ENCODE measurements around the gene MSANTD2.

MSANTD2 gene

GRCh38 chr11:124732230-124732629 is 68.0 kb downstream of the MSANTD2 start:
- DNase-seq (ENCODE audit: low read depth): no peak

- DNase-seq (ENCODE audit: low read depth): no peak
These were observed 70.6 kb downstream of the MSANTD2 start for GRCh38 chr11:124729571-124729970.

GRCh38 chr11:124728134-124728533 is 72.1 kb downstream of the MSANTD2 start:
- DNase-seq (ENCODE audit: low read depth): no peak

GRCh38 chr11:124727474-124727873 is 72.7 kb downstream of the MSANTD2 start:
- DNase-seq (ENCODE audit: low read depth): no peak

GRCh38 chr11:124725719-124726105 is 74.5 kb downstream of the MSANTD2 start:
- DNase-seq (ENCODE audit: low read depth): no peak

- DNase-seq (ENCODE audit: low read depth): no peak
These were observed 75.1 kb downstream of the MSANTD2 start for GRCh38 chr11:124724979-124725718.

GRCh38 chr11:124722176-124722575 is 78.0 kb downstream of the MSANTD2 start:
- DNase-seq (ENCODE audit: low read depth): no peak

- no peak for DNase-seq (ENCODE audit: low read depth)
These were observed 80.7 kb downstream of the MSANTD2 start for GRCh38 chr11:124719534-124719933.

- no peak for DNase-seq (ENCODE audit: low read depth)
These were observed 81.4 kb downstream of the MSANTD2 start for GRCh38 chr11:124718801-124719200.

- no peak for DNase-seq (ENCODE audit: low read depth)
These were observed 82.2 kb downstream of the MSANTD2 start for GRCh38 chr11:124717786-124718651.

- DNase-seq (ENCODE audit: low read depth): no peak
These were observed 82.8 kb downstream of the MSANTD2 start for GRCh38 chr11:124717421-124717785.

GRCh38 chr11:124716591-124716990 is 83.6 kb downstream of the MSANTD2 start:
- no peak for DNase-seq (ENCODE audit: low read depth)
